LHCN-M2 (cell line): Measurements from ENCODE around the gene ZFP1. TPM values are rescaled to one million over a fixed set of nuclear protein-coding genes. Genes with fewer than 3 reads are reported as not detected.

ENCODE experiments used
- DNase-seq: peaks from one replicate; pipeline ENCODE4 v3.0.0-alpha.2; 2012; ENCODE audit warnings: low read depth
- total RNA-seq: library from RNA; depleted of rRNA; stranded (reverse); fragments of >200 nt; gene quantifications from 2 replicates; pipeline ENCODE4 v1.2.3, GENCODE V29; 2014

Gene ZFP1
- total RNA-seq, 1 experiment from 2014 or later = 13.0 TPM

DNA sequence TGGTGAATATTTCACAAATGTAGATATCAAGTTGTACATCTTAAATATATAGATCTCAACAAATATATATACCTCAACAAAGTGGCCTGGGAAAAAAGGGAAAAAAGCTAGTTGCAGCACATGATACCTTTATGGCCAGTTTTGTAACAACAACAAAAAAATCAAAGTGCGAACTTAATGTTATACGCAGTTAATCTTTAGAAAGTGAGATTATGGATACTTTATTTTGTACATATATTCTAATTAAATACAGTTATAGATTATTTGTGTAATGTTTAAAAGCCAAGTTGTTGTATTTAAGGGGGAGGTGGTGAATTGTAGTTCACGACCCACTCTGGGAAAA, 385 bp upstream of the ZFP1 start:
- DNase-seq = no peak

DNA sequence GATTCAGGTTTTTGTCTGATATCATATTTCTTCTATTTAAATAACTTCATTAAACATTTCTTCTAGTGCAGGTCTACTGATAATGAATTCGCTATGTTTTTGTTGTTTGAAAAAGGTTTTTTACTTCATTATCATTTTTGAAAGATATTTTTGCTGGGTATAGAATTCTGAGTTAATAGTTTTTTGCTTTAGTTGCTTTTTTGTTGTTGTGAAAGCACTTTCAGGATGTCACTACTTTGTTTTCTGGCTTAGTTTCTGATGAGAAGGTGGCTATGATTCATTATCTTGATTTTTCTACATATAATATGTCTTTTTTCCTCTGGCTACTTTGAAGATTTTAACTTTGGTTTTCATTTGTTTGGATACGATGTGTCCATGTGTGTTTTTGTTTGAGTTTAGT, 3.5 kb downstream of the ZFP1 start:
- no peak for DNase-seq

DNA sequence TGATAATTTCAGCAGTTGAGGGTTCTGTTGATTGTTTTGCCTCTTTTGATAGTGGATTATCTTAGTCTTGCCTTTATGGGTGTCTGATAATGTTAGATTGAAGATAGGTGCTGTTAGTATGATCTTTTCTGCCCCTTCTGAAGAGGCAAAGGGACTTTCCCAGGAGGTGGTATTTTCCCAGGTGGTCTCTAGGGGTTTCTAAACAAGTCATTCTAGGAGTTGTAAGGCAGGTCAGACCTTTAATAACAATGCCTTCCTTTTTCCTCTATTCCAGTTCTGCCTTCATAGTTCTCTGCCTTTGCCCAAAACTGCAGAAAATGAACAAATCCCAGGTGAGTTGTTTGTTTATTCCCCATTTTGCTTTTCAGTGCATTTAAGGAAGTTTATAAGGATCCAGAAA, 4.3 kb downstream of the ZFP1 start:
- DNase-seq = no peak

DNA sequence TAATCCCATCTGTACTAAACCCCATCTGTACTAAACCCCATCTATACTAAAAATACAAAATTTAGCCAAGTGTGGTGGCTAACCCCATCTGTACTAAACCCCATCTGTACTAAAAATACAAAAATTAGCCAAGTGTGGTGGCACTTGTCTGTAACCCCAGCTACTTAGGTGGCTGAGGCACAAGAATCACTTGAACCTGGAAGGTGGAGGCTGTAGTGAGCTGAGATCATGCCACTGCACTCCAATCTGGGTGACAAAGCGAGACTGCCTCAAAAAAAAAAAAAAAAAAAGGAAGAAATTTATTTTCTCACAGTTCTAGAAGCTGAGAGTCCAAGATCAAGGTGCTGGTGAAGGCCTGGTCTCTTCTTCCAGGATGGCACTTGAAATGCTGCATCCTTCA, 12.1 kb downstream of the ZFP1 start:
- no peak for DNase-seq

DNA sequence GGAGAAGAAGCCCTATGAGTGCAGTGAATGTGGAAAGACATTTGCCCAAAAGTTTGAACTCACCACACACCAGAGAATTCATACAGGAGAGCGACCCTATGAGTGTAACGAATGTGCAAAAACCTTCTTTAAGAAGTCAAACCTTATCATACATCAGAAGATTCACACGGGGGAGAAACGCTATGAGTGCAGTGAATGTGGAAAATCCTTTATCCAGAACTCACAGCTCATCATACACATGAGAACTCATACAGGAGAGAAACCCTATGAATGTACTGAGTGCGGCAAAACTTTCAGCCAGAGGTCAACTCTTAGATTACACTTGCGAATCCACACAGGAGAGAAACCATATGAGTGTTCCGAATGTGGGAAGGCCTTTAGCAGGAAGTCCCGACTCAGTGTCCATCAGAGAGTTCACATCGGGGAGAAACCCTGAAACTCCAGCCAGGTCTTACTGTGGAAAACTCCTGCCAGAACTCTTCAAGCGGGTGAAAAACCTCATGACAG, 21.6 kb downstream of the ZFP1 start:
- no peak for DNase-seq

DNA sequence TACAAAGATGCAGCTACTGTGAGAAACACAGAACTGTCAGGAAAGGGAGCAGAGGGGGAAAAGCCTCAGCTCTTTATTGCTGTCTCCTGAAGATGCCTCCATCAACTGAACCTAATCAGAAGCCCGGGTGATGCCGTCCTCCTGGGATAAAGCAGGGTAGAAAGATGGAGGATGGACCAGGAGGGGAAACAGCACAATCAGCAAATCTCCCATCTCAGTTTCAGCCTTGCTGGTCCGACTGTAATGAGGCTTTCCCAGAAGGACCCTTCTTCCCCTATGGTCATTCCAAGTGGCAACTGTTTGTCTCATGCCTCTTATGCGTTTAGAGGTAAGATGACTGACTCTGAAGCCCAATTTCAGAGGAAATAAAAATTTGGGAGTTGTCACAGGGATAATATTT, 24.3 kb downstream of the ZFP1 start:
- no peak for DNase-seq

DNA sequence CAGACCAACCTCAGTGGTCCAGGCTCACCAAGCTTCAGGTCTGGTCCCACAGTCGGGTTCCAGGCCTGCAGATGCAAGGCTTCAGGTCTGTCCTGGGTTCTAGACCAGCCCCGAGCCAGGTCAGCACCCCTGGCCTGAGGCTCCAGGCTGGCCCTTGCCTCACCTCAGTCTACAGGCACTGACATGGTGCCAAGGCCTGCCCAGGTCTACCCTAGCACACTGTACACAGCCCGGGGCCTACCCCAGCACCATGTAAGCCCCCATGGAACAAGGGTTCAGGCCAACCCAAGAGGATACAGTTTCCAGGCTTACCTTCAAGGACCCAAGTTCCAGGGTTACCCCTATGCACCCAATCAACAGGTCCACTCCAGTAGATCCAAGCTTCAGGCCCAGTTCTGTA, 26.8 kb downstream of the ZFP1 start:
- DNase-seq = no peak

DNA sequence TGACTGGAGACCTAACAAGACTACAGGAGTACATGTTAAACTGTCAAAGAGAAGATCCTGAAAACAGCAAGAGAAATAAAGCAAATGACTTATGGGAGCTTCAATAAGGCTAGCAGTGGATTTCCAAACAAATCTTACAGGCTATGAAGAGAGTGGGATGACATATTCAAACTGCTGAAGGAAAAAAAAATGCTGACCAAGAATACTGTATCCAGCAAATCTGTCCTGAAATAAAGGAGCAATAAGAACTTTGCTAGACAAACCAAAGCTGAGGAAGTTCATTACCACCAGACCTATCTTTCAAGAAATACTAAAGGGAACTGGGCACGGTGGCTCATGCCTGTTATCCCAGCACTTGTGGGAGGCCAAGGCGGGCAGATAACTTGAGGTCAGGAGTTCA, 28.6 kb downstream of the ZFP1 start:
- no peak for DNase-seq

DNA sequence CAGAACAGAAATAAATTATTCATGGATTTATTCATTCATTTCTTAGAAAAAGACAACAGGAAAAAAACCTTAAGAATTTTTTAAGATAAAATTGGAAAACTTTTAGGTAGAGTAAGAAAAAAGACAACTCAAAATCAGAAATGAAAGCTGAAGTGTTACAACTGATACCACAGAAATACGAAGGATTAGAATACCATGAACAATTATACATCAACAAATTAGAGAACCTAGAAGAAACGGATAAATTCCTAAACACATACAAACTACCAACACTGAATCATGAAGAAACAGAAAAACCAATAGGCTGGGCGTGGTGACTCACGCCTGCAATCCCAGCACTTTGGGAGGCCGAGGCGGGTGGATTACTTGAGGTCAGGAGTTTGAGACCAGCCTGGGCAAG, 30.9 kb downstream of the ZFP1 start:
- DNase-seq = no peak

DNA sequence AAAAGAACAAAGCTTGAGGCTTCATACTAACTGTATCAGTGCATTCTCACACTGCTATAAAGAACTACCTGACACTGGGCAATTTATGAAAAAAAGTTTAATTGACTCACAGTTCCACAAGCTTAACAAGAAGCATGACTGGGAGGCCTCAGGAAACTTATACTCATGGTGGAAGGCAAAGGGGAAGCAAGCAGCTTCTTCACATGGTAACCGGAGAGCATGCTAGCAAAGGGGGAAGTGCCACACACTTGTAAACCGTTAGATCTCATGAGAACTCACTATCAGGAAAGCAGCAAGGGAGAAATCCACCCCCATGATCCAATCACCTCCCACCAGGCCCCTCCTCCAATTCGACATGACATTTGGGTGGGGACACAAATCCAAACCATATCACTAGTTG, 33.3 kb downstream of the ZFP1 start:
- DNase-seq = no peak

DNA sequence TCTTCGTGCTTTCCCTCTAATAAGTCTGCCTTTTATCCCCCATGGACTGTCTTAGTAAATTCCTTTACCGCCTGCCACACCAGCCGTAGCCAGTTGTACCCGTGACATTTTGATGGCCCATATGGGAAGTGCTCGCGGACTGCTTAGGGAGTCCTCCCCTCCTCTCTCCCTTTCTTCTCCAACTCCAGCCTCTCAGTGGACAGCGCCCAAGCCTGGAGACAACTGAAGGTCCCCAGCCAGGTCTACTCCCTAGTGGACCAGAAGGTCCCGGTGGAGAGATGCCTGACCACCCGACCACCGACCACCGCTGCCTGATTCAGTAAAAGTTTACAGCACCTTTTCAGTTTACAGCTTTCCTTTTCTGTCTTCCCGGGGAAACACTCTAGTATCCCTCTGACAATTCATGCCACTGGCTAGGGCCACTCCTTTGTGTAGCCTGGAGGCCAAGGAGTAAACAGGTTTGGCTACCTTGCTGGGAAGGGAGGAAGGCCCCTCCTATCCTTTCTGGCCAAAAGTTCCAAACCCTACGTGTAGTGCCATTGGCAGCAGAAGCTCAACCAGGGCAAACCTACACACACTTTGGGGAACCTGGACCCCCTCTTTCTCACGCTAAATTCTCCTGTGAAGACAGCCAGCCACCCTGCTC, 40.6 kb downstream of the ZFP1 start:
- DNase-seq = no peak

DNA sequence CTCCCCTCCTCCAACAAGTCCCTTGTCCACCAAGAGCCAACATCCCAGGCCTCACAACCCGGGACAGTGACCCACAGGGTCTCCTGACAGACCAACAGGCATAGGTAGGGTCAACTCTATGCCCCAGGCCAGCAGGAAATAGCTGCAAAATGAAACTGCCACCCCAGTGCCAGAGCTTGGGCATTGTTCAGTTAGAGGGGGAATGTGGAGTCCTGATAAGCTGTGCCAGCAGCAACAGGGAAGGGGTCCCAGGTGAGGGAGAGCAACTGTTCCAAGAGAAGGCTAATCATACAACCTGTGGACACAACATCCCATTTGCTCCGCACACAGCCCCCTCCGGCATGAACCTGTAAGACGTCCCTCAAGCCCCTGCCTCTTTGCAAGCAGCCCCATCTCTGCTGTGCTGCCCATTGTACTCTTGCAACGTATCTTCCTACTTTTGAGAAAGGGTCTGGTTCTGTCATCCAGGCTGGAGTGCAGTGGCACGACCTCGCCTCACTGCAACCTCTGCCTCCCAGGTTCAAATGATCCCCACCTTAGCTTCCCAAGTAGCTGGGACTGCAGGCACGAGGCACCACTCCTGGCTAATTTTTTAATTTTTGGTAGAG, 41.4 kb downstream of the ZFP1 start:
- no peak for DNase-seq

DNA sequence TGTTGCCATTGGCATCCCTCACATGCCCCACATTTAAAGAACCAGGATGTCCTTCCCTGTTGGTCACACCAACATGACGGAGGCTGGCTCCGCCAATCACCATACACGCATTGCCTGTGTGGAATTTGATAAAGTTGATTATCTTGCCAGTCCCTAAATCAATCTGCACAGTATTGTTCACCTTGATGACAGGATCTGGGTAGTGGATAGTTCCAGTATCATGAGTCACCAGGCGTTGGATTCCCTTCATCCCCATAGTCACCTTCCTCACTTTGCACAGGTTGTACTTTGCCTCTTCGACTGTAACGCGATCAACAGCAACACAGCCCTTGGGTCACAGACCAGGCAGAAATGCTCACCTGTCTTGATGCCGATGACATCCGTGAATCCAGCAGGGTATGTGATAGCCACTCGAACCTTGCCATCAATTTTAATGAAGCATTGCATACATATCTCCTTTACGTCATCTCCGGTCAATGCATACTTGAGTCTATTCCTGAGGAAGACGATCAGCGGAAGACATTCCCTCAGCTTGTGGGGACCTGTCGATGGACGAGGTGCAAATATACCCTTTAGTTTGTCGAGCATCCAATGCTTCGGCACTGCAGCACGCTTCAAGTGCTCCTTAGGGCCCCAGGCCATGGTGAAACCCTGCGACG, 44.4 kb downstream of the ZFP1 start:
- no peak for DNase-seq

DNA sequence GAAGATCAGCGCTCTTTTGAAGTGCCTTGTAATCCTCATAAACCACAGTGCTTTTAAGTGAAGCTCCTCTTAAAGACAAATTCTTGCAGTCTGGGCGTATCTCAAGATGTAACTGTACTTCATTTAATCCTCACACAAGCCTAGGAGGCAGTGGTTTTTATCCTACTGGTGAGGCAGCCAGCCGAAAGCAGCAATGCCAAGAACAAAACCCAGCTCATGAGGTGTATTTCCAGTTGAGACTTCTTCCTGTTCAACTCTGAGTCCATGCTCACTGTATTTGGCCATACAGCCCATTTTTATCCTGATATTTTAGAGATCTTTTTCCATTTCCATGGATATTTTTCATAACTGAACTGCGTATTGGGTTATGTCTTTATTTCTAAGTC, 44.9 kb downstream of the ZFP1 start:
- DNase-seq = no peak

DNA sequence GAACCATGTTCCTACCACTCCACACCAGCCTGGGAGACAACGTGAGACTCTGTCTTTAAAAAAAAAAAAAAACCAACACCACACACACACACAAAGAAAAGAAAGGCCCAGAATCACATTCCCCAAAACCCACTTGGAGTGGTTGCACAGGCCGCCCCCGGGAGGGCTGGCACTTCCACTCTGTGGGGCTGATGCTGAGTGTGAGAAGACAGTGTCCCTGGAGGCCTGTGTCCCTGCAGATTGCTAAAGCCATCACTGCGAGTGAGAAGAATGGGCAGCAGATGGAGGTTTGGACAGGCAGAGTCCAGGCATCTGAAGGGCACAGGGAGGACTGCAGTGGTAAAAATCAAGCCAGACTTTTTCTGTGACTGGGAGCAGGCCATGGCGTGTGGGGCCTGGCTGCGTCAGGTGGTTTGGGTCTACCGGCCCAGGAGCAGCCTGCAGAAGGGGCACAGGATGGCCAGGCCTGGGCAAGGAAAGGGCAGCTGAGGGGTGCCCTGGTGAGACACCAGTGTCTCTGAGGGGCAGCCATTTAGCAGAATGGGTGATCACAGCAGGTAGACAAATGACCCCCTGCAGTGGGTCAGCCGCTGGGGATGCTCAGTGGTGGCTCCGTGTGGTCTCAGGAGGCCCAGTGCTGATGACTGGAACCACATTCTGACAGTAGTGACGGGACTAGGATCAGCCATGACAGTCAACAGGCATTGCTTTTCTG, 45.6 kb downstream of the ZFP1 start:
- DNase-seq = no peak

DNA sequence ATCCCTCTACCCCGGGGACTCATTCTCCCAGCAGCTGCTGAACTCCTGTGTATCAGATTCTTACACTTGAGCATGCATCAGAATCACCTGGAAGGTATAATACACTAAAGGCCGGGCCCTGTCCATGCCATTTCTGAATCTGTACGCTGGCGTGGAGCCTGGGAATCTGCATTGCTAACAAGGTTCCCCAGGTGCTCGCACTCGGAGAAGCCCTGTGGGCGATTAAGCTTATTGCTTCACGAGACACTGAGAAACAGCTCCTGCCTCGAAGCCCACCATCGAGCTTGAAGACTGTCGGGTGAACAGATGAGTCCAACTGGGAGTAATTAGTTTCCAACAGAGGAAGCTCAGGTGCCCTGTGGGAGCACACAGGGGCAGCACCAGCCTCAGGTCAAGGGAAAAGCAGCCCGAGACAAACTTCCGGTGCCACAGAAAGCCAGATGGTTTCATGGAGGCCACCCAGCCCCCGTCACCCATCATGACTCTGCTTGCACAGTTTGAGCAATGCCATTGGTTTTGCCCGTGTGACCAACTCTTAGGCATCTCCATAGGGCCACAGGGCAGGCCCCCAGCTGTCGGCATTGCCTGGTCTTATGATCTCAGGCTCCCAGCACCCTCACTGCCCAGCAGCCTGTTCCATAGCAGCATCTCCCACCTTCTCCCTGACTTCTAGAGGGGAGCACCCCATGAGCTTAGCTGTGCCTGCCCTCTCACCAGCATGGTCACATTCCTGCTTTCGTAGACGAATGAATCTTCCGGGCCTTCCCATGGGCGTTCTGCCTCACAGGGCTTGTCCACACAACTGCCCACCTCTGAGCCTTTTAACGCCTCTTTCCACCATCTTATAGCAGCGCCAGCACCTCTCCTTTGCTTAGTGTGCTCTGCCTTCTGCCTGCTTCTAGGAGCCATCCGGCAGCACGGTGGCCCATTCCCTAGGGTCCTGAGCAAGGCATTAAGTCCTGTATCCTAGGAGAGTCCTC, 47.8 kb downstream of the ZFP1 start:
- DNase-seq = no peak

DNA sequence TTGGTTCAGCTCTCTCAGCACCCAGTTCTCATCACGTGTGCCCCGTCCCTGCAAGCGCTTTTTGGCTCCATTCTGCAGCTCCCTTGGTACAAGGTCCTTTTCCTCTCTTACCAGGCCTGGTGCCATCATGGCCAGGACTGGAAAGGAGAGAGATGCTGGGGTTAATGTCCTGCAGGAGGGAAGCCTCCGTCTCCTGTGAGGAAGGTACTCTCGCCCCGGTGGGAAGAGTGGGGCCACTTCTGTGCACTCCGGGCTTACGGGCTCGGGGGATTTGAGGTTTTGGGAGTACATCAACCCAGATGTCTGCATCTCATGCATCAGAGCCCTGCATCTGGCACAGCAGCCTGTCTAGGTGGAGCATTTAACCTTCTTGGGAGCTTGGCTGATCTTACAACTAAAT, 48.5 kb downstream of the ZFP1 start:
- no peak for DNase-seq

DNA sequence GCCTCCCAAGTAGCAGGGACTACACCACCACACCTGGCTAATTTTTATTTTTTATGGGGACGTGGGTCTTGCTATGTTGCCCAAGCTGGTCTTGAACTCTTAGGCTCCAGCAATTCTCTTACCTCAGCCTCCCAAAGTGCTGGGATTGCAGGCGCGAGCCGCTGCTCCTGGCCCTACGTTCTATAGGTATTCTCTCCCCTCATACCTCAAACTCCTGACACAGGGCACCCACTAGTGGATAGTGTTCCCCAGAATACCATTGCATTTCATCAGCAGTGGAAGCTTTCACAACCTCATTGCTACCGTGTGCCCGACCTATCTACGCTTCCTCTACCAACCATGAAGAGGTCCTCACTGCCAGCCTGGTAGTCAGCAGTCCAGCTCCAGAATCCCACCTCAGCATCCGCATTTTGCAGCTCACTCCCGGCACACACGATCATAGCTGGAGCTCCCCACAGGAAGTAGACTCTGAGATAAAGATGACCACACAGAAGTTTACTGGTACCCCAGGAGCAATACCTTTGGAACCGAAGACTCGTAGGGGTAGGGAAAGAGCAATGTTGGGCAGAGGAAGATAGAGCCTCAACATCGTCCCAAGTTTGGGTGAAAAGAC, 49.3 kb downstream of the ZFP1 start:
- no peak for DNase-seq

DNA sequence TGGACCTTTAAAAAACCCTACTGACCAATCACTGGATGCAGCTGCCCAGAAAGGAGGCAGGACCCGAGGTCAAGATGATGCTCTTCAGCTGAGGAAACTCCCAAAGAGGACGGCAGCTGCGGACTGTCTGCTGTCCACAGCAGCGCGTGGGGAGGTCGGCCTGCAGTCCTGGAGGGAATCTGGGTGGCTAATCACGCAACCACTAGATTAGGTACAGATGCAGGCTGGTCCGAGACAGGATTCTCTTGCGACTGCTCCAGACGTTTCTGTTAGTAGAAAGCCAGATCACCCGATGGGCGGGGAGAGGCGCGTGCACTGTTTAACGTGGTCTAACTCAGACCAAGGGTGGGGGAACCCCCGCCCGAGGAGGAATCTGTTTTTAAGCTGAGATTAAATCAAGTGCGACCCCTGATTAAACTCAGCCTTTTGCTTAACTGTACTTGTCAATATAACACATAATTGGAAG, 49.8 kb downstream of the ZFP1 start:
- DNase-seq = peak; percentile 42

DNA sequence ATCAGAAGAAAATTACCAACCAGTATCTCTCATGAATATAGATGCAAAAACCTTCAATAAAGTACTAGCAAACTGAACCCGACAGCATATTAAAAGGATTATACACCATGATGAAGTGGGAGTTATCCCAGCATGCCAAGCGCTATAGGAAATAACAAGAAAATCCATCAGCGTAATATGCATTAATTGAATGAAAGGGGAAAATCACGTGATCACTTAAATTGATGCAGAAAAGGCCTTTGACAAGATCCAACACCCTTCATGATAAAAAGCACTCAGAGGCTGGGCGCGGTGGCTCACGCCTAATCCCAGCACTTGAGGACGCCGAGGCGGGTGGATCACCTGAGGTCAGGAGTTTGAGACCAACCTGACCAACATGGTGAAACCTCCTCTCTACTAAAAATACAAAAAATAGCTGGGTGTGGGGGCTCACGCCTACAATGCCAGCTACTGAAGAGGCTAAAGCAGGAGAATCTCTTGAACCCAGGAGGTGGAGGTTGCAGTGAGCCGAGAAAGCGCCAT, 53.8 kb downstream of the ZFP1 start:
- no peak for DNase-seq

DNA sequence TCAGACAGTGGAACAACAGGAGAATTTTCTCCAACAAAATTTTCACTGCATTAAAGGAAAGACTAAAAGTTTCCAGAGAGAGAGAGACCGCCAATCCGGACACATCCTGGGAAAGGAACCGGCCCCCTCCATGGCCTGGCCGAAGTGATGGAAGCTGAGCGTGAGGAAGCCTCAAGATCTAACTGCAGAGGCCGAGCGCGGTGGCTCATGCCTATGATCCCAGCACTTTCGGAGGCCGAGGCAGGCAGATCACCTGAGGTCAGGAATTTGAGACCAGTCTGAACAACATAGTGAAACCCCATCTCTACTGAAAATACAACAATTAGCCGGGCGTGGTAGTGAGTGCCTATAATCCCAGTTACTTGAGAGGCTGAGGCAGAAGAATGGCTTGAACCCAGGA, 54.8 kb downstream of the ZFP1 start:
- DNase-seq = no peak
